ENCODE measurements around the gene XRCC1. TPM values are rescaled to one million over a fixed set of nuclear protein-coding genes. Genes with fewer than 3 reads are reported as not detected.

The XRCC1 gene
- total and polyA plus RNA-seq, 2 of the 8 experiments (the other 6 are each of a cell fraction or from before 2014, with no cell fraction given) = 42.5 to 44.4 TPM

GRCh38 chr19:43502419-43502976, 72.8 kb downstream of the XRCC1 start:
- H3K9ac ChIP-seq (replicated peaks in 1 of 4; ENCODE audit: extremely low read depth in 1 of 4, low read depth in 3 of 4, low read length in 3 of 4) = no peak overlapping the region
- no peak for TF ChIP-seq GTF2F1 (IDR thresholded peaks at IDR 0.05; ENCODE audit: borderline replicate concordance, low read depth, low read length)
- no peak for TF ChIP-seq HDAC6 (IDR thresholded peaks at IDR 0.05; ENCODE audit: low read depth, low read length)
- no peak for TF ChIP-seq NANOG (IDR thresholded peaks at IDR 0.05; ENCODE audit: insufficient read depth, low read depth, low read length, poor library complexity, severe bottlenecking)
- no peak overlapping the region for H3K56ac ChIP-seq (replicated peaks; ENCODE audit: insufficient read length, low read depth, low read length)
- no peaks in the 10 kb centered on the region for H3K79me1 ChIP-seq (ENCODE audit: low read depth, low read length)
- H4K8ac ChIP-seq (ENCODE audit: extremely low read depth, insufficient read depth, low read length) = no peak overlapping the region
- H3K4me3 ChIP-seq (ENCODE audit: extremely low read depth in 1 of 4, insufficient read depth in 2 of 4, low read depth in 3 of 4, low read length in 4 of 4) = peak overlapping the region in 3 of 4 experiments; percentile 65 to 70 (median 68); a peak in 5 of 8 replicates
- H3K18ac ChIP-seq (ENCODE audit: extremely low read depth, low read length) = no peak overlapping the region; the same call in 1 of the 2 replicates
- no peak overlapping the region for H3K14ac ChIP-seq (ENCODE audit: insufficient read length)
- peak overlapping the region; percentile 74 to 91; a peak in 2 of 4 replicates for H3K4me2 ChIP-seq (ENCODE audit: insufficient read depth in 1 of 2, low read depth in 2 of 2, low read length in 2 of 2)
- no peaks in the 10 kb centered on the region for H3K9me3 ChIP-seq (ENCODE audit: insufficient read depth in 2 of 2, low read depth in 1 of 2, low read length in 1 of 2)
- POLR2A ChIA-PET (ENCODE audit: partially characterized antibody) = interaction anchor here (1.0 to 1.4 kb wide), 5 partner anchors 13 to 42 kb away, joined by 3 to 6 read pairs (median 4); no protein-coding TSS in a partner anchor
- H2BK120ac ChIP-seq (replicated peaks; ENCODE audit: low read depth, low read length) = no peak overlapping the region
- no peak overlapping the region for H3K4ac ChIP-seq (replicated peaks; ENCODE audit: insufficient read length, low read depth, low read length)
- H3K27me3 ChIP-seq (replicated peaks in 1 of 4; ENCODE audit: control insufficient read depth in 3 of 4, extremely low read depth in 1 of 4, insufficient read depth in 3 of 4, low read length in 3 of 4) = peaks cover 3 to 16% (median 14%) of the 10 kb centered on the region in 4 experiments
- no peak overlapping the region for H3K23ac ChIP-seq (ENCODE audit: insufficient read length)
- no peaks in the 10 kb centered on the region for H3K79me2 ChIP-seq (ENCODE audit: control insufficient read depth in 1 of 2, insufficient read depth in 2 of 2, low read length in 2 of 2)
- H2AK5ac ChIP-seq (ENCODE audit: low read depth, low read length) = no peak overlapping the region; the same call in 1 of the 2 replicates
- no peak overlapping the region for H2AFZ ChIP-seq (ENCODE audit: low read length)
- no peak overlapping the region for H2BK20ac ChIP-seq (ENCODE audit: low read length)
- H2BK5ac ChIP-seq (ENCODE audit: low read depth, low read length) = no peak overlapping the region
- H3K4me1 ChIP-seq (replicated peaks in 1 of 4; ENCODE audit: control insufficient read depth in 3 of 4, insufficient read depth in 4 of 4, low read length in 3 of 4) = peaks cover 0 to 6% (median 0%) of the 10 kb centered on the region in 4 experiments; a peak in 1 of 7 replicates
- peaks cover 0 to 2% of the 10 kb centered on the region in 2 experiments for H4K20me1 ChIP-seq (replicated peaks in 1 of 2; ENCODE audit: control insufficient read depth in 1 of 2, insufficient read depth in 2 of 2, low read length in 2 of 2)
- no peak overlapping the region for H4K5ac ChIP-seq (ENCODE audit: insufficient read length, low read depth, low read length)
- 79% methylated on average over 21 of the region's 23 CpGs; no CpG with 5 or more reads in 1 of the 2 experiments for WGBS, 2 experiments (ENCODE audit: extremely low coverage in 1 of 2, insufficient coverage in 1 of 2, insufficient read length in 1 of 2, insufficient replicate concordance in 2 of 2, low coverage in 1 of 2, low lambda C conversion rate in 2 of 2, missing lambda C conversion rate in 1 of 2)
- CTCF ChIA-PET (ENCODE audit: partially characterized antibody) = interaction anchor here (0.8 to 1.4 kb wide), 8 partner anchors 18 to 92 kb away, joined by 3 to 6 read pairs (median 3); partner anchors contain the start of gene LYPD3
- peak overlapping the region; percentile 75; the same call in 1 of the 2 replicates for H2BK12ac ChIP-seq (ENCODE audit: low read depth, low read length)
- H3K36me3 ChIP-seq (ENCODE audit: control insufficient read depth in 2 of 4, insufficient read depth in 4 of 4, low read length in 3 of 4) = no peaks in the 10 kb centered on the region
- FAIRE-seq (no peak), DNase-seq (ENCODE audit: low read depth in 1 of 2, low spot score in 2 of 2) (no peak)
- H4K91ac ChIP-seq (replicated peaks; ENCODE audit: insufficient read length, low read length) = no peak overlapping the region
- H3K27ac ChIP-seq (ENCODE audit: low read depth, low read length) = no peak overlapping the region
- no peak overlapping the region for H2BK15ac ChIP-seq (ENCODE audit: low read length)
- peaks cover 18% of the 10 kb centered on the region; the same call in 1 of the 2 replicates for H3K23me2 ChIP-seq (ENCODE audit: low read depth, low read length)
